NCI-H187 treated with DMSO at 0.1 percent for 48 hours (cell line): ENCODE data around the gene NCOA1.
"Not testable (repeated sequence)": the region's sequence is repeated elsewhere in the genome, so short reads cannot be mapped to it uniquely, and the experiment has no call there.

Experiments
- DNase-seq: peaks from one replicate; lab custom pipeline; 2025; lab: John Stamatoyannopoulos, UW

The NCOA1 gene

DNA sequence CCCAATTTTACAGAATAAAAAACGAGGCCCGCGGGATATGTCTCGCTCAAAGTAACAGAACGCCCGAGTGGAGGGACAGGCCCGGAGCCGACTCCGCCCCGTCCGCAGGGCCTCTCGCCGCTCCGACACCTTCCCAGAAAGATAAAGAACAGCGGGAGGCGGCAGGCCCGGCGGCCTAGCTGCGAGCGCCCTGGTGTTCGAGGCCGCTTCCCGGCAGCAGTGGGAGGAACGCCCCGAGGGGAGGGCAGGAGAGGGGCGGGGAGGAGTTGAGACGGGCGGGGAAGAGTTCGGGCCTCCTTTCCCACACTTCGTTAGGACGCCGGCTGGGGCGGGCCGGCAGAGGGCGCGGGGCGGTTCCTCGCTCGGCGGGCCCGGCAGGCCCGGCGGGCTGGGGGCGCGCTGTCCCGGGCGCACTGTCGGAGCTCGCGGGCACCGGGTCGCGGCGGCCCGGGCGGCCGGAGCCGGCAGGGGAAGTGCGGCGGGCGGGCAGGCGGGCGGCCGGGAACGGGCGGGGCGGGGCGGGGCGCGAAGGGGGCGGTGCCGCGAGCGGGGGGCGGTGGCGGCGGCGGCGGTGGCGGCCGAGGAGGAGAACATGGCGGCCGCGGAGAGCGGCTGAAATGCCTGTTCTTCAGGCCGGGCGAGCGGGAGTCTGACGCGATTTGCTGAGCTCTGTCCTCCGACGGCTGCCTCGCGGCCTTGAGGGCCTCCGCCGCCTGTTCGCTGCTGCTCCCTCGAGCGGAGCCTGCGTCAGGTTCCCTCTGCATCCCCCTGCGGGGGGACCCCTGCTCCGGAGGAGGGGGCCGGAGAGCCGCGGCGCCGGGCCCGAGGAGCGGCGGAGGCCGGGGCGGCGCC lies at the start of gene NCOA1:
Gene NCOA1, plus strand, starts transcription at position 565 of the 852 bp plus-strand sequence. CDS start 167,424 bp downstream, outside the sequence.
- DNase-seq, result peak; percentile 73

DNA sequence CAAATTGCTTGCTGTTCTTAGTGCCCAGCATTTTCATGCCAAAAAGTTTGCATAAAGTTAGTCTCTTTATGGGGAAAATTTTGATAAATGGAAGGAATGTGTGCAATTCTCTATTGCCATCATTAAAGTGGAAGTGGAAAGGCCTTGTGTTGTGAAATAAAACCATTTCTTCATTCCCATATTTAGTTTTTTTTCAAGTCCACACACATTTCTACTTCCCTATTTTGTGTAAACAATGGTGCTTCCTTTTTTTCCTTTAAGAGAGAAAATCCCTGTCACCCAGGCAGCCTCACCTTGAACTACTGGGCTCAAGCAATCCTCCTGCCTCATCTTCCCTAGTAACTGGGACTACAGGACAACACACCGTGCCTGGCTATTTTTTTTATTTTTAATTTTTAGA lies 42.3 kb upstream of the NCOA1 start:
- no peak for DNase-seq

- no peak for DNase-seq
These were observed 41.7 kb upstream of the NCOA1 start for GRCh38 chr2:24449344-24449743.

DNA sequence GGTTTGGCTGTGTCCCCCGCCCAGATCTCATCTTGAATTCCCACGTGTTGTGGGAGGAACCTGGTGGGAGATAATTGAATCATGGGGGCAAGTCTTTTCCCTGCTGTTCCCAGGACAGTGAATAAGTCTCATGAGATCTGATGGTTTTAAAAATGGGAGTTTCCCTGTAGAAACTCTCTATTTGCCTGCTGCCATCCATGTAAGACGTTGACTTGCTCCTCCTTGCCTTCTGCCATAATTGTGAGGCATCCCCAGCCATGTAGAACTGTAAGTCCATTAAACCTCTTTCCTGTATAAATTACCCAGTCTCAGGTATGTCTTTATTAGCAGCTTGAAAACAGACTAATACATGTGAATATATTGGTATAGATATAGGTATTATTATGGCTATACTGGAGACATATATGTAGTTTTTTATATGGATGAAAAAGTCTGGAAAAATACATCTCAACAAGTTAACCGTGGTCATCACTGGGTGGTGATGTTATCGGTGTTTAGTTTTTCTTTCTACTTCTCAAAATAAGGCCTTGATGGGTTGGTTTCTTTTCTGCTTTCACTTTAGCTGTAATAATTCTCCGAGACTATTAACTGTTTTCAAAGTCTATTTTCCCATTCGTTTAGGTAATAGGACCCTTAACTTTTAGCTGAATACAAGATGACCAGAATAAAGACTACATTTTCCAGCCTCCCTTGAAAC lies 39.1 kb upstream of the NCOA1 start:
- no peak for DNase-seq

DNA sequence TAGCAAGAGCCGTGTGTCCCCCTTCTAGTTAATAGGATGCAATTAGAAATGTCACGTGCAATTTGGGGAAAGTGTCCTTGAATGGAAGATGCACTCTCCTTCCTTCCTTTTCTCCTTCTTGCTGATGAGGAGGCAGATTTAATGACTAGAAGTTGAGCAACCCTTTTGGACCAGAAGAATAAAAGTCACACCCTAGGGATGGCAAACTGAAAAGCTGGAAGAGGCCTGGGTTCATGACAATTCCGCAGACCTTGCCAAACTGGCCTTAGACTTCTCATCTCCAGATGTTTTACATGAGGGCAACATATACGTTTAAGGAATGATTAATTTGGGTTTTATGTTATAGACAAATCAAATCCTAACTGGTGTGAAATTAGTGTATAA lies 38.6 kb upstream of the NCOA1 start:
- no peak for DNase-seq

- DNase-seq, result no peak
These were observed 37.5 kb upstream of the NCOA1 start for GRCh38 chr2:24453379-24454073.

DNA sequence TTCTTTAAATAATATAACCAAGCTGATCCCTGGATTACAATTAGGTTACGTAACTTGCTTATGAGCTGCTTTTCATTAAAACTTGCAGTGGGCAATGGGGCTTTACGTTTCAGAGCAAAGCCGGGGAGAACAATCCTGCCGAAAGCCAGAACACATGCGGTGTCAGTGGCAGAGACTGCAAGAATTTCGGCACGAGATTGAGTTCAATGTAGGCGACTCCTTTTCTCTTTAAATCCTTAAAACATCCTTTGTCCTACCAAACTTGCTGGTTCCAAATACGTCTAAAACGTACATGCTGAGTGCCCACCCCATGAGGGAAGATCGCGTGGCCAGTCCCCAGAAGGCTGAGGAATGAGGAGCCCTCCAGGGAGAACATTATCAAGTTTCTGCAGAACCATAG lies 36.8 kb upstream of the NCOA1 start:
- DNase-seq, result no peak

DNA sequence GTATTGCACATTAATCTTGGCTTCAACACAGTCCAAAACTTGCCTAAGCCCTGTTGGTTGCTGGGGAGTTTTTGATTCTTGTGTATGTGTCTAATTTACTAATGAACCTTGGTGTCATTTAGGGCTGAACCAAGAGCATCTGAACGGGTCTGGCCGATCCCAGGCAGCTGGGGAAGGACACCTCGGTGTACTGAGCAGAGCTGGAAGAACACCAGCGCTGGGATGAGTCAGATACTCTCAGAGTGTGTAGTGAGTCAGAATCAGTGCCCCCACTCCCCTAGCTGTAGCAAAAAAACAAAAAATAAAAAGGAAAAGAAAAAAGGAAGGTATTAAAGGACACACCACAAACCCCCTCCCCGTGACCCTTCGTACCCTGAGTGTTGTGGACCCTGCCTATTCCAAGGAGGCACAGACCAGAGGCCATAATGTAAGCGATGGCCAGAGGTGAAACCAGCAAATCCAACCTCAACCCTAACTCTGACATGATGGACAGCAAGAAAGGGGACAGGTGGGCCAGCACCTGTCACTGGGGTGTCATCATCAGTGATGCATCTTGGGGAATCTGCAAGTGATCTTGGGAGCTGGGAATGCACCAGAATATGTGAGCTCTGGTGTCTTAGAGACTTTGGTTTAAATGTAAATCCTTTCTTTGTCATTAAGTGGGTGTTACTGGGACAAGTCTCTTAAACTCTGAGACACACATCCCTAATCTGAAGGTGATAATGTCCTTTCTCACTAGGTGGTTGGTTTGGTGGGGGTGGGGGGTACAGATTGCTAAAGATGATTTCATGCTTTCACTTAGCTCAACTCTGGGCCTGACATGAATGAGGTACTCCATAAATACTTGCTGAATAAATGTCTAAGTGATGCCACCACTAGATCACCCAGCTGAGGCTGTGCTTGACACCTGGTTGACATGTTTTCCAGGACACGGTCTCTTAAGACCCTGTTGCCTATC lies 34.2 kb upstream of the NCOA1 start:
- no peak for DNase-seq

GRCh38 chr2:24457696-24458386 lies 33.2 kb upstream of the NCOA1 start:
- DNase-seq, result no peak

DNA sequence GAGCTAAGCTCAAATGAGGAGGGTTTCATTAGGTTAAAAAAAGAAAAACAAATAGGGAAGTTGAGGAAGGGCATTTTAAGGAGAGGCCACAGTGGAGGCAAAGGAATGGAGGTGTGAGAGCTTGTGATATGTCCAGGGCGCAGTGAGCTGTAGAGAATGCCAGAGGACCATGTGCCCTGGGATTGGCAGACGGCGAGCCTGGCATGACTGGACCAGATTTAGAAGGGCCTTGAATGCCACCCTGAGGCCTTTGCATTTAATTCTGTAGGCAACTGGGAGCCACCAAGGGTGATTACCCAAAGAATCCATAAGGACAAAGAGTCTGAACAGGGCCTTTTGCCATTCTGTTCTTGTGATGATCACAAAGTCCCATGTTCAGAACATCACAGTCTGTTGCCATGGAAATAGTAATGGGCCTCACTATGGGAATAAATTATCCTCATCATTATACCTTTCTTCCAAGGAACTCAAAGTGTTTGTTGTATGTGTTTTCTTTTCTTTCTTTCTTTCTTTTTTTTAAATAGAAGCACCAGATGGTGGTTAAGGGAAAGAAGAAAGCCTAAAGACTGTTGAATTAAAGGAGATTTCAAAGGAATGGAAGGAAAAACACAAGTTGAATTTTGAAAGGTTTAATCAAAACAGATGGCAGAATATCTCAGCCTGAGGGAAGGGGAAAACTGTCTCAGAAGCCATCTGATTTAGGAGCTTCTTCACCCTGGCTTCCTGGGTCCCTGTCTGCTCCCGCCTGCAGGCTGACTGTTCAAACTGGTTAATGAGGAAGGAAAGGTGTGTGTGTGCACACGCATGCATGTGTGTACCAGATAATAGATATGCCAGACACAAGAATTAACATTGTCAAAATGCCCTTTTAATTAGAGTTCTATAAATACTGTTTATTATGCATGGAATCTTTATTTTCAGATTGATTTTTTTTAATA lies 31.6 kb upstream of the NCOA1 start:
- no peak for DNase-seq

DNA sequence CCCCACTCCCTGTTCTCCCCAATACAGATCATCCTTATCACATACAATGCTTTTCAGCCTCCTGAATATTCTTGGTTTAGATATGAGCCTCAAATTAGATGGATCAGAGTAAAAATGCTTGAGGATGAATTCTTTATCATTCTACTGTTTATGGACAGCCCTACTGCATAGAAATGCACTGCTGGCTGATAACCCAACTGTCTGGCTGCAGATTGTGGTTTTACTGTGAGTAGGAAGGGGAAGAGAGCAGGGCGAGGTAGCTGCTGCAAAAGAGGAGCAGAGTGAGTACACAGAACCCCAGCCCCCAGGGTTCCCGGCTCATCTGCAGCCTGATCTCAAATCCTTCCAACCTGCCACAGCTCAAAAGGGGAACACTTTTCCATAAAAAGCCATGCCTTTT lies 29.4 kb upstream of the NCOA1 start:
- DNase-seq, result no peak

DNA sequence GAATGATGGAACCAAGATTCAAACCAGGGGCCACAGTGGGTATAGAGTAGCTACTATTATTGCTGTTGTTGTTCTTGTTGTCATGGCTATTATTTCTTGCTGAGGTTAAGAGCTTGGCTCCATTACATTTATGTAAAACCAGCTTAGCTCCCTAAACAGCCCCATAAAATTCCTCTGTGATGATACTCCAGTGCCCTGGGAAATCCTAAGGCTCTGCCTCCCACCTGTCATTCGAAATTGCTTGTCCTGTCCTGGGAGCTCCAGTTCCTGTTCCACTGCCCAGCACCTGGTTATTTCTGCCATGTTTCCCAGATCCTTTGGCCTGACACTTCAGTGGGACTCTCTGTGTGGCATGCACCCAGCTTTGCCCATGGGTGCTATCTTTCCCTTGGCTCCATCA lies 27.8 kb upstream of the NCOA1 start:
- no peak for DNase-seq

GRCh38 chr2:24466871-24467870 lies 23.9 kb upstream of the NCOA1 start:
- DNase-seq, result no peak

DNA sequence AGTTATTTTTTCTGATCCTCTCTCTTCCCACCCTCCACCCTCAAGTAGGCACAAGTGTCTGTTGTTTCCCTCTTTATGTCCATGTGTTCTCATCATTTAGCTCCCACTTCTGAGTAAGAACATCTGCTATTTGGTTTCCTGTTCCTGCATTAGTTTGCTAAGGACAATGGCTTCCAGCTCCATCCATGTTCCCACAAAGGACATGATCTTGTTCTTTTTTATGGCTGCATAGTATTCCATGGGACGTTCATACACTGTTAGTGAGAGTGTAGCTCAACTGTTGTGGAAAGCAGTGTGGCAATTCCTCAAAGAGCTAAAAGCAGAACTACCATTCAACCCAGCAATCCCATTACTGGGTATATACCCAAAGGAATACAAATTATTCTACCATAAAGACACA lies 22.6 kb upstream of the NCOA1 start:
- not testable (repeated sequence) for DNase-seq

DNA sequence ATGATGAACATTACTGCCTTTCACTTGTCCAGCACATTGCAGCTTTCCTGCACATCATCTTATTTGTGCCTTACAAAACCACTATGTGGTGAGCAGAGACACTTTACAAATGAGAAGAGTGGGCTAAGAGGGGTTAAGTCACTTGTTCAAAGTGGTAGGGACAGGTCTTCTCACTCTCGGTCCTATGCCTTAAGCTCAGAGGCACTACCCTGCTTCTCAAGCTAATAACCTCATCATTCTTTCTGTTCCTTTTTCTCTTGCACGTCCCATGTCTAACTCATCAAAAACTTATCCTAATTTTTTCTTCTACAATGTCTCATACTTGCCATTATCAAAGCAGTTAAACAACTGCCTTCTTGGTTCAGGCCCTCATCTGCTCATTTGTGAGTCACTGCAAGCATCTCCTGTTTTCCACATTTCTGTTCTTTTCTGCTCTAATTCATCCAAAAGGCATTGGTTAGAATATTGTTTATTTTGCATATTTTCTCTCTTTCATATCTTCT lies 21.9 kb upstream of the NCOA1 start:
- no peak for DNase-seq

GRCh38 chr2:24471662-24472061 lies 19.4 kb upstream of the NCOA1 start:
- no peak for DNase-seq

DNA sequence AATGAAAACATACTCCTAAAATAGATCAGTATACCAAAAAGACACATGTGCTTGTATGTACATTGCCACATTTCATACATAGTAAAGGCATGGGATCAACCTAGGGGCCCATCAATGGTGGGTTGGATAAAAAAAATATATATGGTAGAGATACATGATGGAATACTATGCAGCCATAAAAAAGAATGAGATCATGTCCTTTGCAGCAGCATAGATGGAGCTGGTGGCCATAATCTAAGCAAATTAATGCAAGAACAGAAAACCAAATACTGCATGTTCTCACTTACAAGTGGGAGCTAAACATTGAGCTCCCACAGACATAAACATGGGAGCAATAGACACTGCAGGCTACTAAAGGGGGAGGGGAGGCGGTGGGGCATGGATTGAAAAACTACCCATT lies 18.6 kb upstream of the NCOA1 start:
- no peak for DNase-seq

GRCh38 chr2:24473626-24474025 lies 17.4 kb upstream of the NCOA1 start:
- no peak for DNase-seq
